ENCODE data around the gene PSD.

DNA sequence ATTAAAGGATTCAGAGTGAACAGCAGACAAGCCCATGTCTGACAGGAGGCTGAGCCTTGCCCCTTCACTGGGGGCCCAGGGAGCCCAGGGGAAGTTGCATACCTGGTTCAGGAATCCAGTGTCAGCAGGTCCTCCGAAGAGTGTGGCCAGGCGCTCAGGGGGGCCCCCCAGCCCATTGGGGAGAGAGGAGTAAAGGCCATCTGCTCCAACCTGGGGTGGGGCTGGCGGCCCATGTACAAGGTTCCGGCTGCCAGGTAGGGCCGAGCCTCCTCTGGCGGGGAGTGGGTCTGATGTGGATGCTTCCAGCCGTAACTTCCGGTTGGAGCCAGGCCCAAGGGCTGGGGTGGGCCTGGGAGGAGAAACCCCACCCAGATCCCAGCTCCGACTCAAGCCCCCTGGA, 2.3 kb downstream of the PSD start:
- TF ChIP-seq, protein P1, sequence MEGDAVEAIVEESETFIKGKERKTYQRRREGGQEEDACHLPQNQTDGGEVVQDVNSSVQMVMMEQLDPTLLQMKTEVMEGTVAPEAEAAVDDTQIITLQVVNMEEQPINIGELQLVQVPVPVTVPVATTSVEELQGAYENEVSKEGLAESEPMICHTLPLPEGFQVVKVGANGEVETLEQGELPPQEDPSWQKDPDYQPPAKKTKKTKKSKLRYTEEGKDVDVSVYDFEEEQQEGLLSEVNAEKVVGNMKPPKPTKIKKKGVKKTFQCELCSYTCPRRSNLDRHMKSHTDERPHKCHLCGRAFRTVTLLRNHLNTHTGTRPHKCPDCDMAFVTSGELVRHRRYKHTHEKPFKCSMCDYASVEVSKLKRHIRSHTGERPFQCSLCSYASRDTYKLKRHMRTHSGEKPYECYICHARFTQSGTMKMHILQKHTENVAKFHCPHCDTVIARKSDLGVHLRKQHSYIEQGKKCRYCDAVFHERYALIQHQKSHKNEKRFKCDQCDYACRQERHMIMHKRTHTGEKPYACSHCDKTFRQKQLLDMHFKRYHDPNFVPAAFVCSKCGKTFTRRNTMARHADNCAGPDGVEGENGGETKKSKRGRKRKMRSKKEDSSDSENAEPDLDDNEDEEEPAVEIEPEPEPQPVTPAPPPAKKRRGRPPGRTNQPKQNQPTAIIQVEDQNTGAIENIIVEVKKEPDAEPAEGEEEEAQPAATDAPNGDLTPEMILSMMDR (IDR thresholded peaks at IDR 0.05): no peak
- no peak for TF ChIP-seq ZFX (IDR thresholded peaks at IDR 0.05; ENCODE audit: borderline replicate concordance)
